Inferior parietal cortex (tissue), 1 donor: ENCODE data around the gene ZNF823.
A peak's percentile ranks its signal among the peaks of the same experiment; 100 is the strongest.

Experiments
- DNase-seq: peaks from one replicate; pipeline ENCODE4 v3.0.0-alpha.2; 2016; ENCODE audit errors: extremely low spot score

The ZNF823 gene

DNA sequence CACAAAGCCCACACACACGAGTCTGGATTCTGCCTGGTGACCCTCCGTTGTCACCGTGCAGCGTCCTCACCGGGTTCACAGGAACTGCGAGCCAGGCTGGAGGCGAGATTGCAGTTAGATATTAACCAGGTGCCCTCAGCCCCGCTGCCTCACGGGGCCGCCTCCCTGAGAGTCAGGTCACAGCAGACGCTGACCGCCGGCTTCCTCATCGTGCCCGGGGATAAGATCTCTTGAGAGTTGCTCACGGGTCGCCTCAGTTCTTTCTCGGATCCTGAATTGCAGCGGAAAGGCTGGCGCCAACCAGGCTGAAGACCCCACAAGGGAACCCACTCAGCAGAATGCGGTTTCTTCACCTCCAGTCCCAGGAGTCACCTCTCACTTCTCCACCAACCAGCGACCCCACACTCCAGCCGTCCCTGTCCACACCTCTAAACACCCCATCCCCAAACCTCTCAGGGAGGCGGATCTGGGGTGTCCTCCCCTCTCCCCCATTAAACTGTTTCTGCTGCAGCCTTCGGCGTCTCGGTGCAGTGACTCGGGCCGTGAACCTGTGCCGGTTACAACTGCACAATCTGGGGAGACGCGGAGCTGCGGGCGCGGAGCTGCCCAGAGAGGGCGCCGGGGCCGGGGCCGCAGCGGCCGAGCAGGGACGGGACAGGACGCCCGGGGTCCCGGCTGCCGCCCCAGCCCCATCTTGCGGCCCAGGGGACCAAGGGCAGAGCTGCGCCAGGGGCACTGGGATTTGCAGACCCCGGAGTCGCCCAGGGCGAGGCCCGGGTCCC lies 591 bp downstream of the ZNF823 start:
- peak; percentile 1 for DNase-seq

DNA sequence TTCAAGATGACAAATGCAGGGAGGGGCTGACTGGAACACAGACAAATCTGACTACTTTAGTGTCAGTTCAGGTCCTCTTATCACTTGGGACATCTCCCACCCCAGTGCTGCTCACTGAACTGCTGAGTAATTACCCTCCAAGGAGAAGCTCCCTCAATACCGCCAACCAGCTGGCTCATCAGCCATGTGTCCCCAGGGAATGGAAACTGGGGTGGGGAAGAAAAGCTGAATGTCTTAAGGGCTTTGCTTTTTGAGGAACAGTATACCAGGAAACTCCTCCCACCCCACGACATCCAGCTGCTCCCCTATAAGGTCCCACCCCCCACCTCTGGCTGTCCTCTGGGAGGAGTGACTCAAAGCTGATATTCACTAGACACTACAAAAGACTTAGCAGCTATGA lies 2.0 kb downstream of the ZNF823 start:
- peak; percentile 4 for DNase-seq

DNA sequence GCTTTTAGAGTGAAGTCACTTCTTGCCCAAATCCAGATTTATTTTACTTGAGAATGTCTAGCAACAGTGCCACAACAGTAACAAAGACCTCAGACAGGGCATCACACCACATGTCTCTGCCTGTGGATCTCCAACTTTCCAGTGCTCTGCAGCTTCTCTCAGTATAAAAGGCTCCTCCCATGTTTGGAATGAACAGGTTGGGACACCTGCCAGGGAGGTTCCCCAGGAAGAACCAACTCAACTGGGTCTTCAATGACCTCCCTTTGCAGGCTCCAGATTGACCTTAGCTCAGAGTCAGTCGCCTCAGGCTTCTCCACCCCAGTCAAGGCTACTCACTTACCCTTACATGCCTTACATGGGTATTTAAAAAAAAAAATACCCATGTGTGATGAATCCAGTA lies 3.4 kb downstream of the ZNF823 start:
- no peak for DNase-seq

DNA sequence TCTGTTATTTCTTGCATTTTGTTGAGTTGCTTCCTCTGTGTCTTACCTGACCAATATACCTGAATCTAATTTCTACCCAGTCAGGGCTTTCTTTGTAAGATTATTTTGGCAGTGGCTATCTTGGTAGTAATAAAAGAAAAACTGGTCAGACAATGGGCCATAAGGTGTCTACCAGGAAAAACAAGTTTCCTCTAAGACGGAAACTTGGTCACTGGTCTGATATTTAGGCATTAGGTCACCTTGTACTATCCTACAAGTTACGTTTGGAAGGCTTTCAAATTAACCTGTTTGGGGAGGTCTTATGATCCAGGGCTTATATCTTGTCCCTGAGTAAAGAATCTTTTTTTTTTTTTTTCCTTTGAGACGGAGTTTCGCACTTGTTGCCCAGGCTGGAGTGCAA lies 9.2 kb downstream of the ZNF823 start:
- DNase-seq = no peak

DNA sequence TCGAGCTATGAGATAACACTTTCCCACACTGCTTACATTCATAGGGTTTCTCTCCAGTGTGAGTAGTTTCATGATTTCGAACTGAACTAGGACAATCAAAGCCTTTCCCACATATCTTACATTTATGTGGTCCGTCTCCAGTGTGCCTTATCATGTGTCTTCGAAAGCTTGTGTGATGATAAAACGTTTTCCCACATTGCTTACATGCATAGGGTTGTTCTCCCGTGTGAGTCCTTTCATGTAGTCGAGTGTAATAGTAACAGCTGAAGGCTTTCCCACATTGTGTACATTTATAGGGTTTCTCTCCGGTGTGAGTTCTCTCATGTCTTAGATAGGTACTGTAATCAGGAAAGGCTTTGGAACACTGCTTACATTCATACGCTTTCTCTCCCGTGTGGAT lies 16.3 kb downstream of the ZNF823 start:
- DNase-seq = no peak

DNA sequence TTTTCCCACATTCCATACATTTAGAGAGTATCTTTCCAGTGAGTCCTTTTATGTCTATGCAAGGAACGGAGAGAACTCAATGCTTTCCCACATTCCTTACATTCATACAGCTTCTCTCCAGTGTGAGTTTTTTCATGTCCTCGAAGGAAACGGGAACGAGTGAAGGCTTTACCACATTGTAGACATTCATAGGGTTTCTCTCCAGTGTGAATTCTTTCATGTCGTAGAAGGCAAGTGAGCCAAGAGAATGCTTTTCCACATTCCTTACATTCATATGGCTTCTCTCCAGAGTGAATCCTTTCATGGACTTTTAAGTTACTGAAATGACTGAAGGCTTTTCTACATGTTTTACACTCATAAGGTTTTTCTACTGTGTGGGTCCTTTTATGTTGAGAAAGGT lies 17.1 kb downstream of the ZNF823 start:
- DNase-seq = no peak

DNA sequence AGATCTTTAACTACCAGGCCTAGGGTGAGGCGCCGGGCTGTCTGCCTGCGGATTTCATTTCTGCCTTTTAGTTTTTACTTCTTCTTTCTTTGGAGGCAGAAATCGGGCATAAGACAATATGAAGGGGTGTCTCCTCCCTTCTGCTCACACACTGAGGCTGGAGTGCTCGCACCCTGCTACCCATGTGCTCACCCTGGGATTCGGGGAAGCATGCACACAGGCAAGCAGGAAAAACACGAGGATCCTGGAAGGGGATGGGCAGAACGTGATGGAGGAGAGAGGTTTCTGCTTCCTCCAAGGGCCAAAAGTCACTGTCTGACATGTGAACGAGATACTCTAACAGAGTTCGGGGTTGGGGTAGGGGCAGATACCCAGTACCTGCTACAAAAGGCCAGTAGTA lies 28.4 kb downstream of the ZNF823 start:
- no peak for DNase-seq

DNA sequence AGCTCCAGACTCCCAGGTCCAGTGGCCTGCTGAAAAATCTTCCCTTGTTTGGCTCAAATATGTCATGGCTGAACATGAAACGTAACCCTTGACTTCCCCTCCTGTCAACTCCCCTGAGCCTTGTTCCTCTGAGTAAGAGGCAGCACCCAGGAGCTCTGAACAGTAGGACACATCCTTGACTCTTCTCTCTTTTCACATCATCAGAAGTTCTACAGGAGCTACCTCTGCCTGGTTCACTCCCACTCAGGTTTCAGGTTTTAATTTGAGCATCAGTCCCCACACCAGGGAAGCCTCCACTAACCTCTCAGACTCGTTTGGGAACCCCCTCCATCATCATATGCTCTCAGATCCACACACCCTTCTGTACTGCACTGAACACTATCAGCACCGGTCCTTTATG lies 30.3 kb downstream of the ZNF823 start:
- no peak for DNase-seq

DNA sequence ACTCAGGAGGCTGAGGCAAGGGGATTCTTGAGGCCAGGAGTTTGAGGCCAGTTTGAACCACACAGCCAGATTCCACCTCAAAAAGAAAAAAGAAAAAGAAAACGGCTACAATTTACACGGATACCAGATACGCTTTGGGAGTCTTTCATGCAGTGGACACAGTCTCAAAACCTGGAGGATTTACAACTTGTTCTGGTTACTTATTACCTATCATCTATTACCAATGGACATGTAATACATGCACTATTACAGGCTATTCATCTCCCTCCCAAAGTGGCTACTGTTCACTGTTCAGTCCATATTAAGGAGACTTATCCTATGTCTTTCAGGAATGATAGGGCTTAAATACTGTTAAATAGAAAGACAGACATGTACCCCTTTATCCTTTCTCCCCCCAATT lies 33.3 kb downstream of the ZNF823 start:
- no peak for DNase-seq

DNA sequence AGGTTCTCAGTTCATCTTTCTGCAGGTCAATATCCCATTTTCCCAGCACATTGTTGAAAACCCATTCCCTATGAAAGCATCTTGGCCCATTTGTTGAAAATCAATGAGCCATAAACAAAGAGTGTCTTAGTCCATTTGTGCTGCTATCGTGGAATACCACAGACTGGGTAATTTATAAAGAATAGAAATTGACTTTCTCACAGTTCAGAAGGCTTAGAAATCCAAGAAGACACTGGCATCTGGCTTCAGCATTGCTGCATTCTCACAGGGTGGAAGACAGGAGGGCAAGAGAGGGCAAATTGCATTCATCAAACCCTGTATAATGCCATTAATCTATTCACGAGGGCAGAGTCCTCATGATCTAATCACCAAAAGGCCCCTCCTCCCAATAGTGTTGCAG lies 34.1 kb downstream of the ZNF823 start:
- DNase-seq = no peak

DNA sequence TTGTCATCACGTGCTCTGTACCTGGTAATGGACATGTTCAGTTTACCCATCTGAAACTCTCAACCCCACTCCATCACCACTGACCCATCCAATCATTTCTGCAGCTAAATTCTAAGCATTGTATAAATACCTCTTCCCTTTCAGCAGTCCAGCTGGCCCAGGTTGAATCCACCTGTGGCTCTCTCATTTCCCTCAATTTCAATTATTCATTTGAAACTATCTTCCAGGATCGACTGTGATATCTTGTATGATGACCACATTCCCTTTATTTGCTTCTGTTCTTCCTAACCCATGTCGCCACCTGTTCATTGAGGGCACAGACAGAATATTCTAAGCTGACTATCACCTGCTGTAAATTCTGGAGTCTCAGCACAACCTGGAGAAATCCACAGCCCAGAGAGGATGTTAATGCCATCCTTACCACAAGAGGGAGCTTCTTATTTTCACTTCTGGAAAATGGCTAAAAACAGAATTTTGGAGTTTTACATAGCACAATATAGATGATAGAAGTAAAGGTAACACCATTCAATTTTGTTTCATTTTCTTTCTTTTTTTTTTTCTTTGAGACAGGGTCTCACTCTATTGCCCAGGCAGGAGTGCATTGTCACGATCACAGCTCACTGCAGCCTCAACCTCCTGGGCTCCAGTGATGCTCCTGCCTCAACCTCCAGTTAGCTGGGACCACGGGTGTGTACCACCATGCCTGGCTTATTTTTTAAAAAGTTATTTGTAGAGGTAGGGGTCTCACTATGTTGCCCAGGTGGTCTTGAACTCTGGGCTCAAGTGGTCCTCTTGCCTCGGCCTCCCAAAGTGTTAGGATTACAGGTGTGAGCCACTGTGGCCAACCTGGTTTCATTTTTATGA lies 38.6 kb downstream of the ZNF823 start:
- DNase-seq = peak; percentile 36

DNA sequence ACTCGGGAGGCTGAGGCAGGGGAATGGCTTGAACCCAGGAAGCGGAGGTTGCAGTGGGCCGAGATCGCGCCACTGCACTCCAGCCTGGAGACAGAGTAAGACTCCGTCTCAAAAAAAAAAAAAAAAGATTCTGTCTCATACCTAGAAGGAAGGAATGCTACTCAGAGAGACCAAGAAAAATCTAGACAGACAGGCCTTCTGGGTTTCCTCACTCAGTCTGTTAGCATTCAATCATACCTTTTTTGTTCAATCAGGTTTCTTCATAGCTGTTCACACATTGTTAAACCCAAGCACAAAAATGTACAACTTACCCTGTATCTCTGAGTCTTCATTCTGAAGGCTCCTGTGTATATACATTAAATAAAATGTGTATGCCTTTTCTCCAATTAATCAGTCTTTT lies 40.5 kb downstream of the ZNF823 start:
- no peak for DNase-seq

DNA sequence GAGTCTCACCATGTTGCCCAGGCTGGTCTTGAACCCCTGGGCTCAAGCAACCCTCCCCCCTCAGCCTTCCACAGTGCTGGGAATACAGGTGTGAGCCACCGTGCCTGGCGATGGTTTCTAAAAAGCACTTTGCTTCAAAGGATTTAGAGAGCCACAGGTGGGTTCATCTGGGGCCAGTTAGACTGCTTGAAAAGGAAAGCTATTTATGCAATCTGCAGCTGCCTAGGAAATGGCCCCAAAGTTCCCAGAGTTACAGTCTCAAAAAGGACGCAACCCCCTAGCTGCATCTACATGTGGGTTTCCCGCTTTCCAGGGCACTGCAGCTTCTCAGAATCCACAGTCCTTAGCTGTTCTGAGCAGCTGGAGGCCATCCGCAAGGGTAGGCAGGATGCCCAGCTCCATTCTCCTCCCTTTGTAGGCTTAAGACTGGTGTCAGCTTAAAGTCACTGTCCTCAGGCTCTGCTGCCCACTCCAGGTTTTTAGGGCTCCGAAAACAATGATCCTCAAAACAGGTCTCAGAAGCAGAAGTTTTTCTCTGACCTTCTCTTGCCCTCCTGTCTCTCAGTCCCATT lies 41.4 kb downstream of the ZNF823 start:
- no peak for DNase-seq

DNA sequence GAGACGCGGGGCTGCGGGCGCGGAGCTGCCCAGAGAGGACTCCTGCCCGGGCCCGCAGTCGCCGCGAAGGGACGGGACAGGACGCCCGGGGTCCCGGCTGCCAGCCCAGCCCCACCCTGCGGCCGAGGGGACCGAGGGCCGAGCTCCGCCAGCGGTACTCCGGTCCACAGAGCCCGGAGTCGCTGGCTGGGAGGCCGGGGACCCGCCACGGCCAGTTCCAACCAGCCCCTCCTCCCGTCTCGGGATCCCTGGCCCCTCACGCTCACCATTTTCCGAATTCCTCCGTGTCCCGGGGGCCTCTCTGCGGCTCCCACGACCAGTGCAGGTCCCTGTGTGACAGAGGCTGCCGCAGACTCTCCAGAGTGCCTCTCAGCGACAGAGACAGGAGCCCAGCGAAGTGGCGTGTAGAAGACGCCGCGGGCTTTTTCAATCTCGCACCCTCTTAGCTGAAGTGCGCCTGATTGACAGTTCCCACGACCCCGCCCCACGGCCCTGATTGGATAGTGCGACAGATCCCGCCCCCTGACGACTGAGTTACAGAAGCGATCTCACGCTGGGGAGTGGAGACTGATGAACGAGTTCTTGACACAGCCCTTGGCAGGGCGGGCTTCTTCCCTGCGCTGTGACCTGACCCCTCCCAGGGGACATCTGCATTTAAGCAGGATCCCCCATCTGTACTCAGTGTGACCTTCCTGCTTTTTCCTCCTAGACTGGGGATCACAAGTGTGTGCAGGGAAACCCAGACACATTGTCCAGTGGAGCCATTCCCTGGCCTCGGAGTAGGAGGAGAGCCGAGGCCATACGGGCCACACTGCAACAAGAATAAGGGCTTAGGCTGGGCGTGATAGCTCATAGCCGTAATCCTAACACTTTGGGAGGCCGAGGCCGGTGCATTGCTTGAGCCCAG lies 44.0 kb downstream of the ZNF823 start:
- peak; percentile 86 for DNase-seq

DNA sequence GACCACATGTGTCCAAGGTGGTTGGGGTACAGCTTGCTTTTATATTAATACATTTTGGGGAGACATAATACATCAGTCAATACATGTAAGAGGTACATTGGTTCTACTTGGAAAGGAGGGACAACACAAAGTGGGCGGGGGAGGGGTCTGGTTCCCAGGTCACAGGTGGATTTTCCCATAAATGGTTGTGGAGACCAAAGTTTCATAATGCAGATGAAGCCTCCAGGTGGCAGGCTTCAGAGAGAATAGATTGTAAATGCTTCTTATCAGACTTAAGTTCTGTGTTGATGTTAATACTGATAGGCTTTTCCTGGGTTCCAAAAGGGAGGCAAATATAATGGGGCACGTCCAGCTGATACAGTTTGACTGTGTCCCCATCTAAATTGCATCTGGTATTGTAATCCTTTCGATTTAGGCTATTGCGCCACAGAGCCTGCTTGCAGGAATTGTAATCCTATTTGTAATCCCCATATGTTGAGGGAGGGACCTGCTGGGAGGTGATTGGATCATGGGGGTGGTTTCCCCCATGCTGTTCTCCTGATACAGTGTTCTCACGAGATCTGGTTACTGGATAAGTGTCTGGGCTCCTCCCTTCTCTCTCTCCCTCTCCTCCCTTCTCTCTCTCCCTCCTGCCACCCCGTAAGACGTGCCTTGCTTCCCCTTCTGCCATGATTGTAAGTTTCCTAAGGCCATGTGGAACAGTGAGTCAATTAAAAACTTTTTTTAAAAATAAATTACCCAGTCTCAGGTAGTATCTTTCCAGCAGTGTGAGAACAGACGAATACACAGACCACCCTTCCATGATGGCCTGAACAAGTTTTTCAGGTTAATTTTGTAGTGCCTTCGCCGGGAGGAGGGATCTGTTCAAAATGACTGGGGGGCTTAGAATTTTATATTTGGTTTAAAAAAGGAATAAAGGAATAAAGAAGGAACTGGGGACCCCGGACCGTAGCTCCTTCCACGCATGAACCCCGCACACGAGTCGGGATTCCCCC lies 44.9 kb downstream of the ZNF823 start:
- no peak for DNase-seq

DNA sequence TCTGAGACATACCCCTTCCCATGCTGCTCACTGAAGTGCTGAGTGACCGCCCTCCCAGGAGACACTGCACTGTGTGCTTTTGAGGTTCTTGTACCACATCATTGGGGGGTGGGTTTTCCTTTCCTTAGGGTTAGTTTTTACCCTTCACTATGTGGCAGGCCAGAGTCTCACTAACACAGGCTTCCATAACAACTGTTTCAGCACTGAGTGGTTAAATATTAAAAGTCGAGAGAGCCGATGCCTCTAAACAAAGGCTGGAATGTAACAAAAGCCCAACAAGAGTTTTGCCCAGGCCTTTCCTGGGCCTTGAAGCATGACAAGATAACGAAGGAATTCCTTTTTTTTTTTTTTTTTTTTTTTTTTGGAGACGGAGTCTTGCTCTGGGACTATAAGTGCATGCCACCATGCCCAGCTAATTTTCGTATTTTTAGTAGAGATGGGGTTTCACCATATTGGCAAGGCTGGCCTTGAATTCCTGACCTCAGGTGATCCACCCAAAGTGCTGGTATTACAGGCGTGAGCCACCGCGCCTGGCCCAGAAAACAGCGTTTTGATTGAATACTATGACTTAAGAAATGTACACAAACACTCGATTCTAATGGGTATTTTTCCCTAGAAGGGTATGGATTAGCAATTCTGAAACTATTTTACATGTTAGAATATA lies 46.5 kb downstream of the ZNF823 start:
- DNase-seq = no peak

DNA sequence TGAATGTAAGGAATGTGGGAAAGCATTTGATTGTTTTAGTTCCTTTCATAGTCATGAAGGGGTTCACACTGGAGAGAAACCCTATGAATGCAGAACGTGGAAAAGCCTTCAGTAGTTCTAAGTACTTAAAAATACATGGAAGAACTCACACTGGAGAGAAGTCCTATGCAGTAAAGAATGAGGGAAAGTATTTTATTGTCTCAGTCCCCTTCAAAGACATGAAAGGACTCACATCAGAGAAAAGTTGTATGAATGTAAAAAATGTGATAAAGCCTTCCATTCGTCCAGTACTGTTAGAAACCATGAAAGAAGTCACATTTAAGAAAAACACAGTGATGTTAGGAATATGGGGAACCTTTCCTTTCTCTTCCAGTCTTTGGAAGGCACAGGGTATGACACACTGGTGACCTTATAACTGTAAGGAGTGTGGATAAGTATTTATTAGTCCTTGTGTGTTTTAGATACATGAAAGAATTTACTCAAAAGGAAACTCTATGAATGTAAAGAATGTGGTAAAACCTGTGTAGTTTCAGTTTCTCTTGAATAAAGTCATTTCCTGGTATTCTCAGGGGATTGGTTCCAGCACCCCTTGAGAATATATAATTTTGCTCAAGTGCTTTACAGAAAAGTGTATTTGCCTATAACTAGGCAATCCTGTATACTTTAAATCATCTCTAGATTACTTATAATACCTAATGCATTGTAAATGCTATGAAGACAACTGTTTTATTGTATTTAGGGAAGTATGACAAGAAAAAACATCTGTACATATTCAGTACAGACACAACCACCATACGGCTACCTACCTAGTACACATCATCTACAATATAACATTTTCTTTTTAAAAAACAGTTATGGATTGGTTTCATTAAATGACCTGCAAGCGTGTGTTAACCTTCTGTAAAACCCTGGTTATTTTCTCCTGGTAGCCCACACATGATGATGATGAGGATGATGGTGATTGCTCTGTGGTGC lies 52.8 kb downstream of the ZNF823 start:
- DNase-seq = no peak

DNA sequence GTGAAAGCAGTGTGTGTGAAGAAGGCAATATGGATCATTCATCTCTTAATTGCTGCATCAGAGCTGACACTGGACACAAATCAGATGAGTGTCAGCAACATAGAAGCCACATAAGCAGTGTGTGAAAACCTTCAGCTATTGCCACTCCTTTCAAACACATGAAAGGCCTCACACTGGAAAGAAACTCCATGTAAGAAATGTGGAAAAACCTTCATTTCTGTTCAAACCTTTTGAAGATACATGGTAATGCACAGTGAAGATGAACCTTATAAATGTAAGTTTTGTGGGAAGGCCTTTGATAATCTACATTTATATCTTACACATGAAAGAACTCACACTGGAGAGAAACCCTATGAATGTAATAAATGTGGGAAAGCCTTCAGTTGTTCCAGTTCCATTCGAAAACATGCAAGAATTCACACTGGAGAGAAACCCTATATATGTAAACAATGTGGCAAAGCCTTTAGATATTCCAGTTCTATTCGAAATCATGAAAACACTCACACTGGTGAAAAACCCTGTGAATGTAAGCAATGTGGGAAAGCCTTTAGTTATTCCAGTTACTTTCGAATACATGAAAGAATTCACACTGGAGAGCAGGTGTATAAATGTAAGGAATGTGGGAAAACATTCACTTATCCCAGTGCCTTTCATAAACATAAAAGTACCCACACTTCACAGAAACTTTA lies 53.6 kb downstream of the ZNF823 start:
- no peak for DNase-seq
